K562 (cell line): ENCODE measurements around the gene KSR2. TPM values are rescaled to one million over a fixed set of nuclear protein-coding genes. Genes with fewer than 3 reads are reported as not detected.

ENCODE experiments used
- ATAC-seq: fragments of 200-7000 bp; cut with Tn5 transposase; 3 replicates; pipeline ENCODE4 v1.9.1; 2020; ENCODE audit warnings: moderate library complexity
- BruUV-seq: library from RNA; stranded (reverse); fragments of 400-500 nt; replicated peaks from 2 replicates; lab custom pipeline; 2021; lab: Mats Ljungman, UMichigan
- CTCF ChIA-PET: fragments of 300-600 bp; formaldehyde crosslinking; extraction: SDS; loops from one replicate; lab custom pipeline; 2021; ENCODE audit warnings: low intra/inter-chr PET ratio; lab: Yijun Ruan, JAX
- POLR2A ChIA-PET: fragments of 300-600, 350-650 bp; sonication (Branson Sonifier 250); formaldehyde crosslinking; extraction: SDS; loops from one replicate; lab custom pipeline; 2021; ENCODE audit warnings: antibody characterized with exemption, inconsistent platforms; lab: Yijun Ruan, JAX
- DNase-seq, 4 experiments: peaks; one replicate each; pipeline versions ENCODE4 v3.0.0 to v3.0.0-alpha.2; 2011 to 2018; ENCODE audit warnings: low spot score in 3 of 4, mixed read lengths in 3 of 4; ENCODE audit errors: extremely low read depth in 1 of 4
- FAIRE-seq: peaks from 2 replicates; lab custom pipeline; 2011; peaks lifted over from hg19 to GRCh38; lab: Jason Lieb, UNC
- H2AFZ ChIP-seq: 2 replicates; pipeline ENCODE4 v1.6.0; 2011; ENCODE audit warnings: low read depth, low read length, control low read depth, inconsistent platforms
- H3K27ac ChIP-seq: fragments of 200-600 bp; 3 replicates; pipeline ENCODE4 v1.8.0; 2011; ENCODE audit warnings: low read depth, mild to moderate bottlenecking, control low read depth, inconsistent platforms, low read length, moderate library complexity, mixed read lengths; ENCODE audit errors: extremely low read depth
- H3K27me3 ChIP-seq, 2 experiments: fragments of 300-600 bp in 1 of 2; 2 replicates in 1 of 2; 3 replicates in 1 of 2; pipeline versions ENCODE4 v1.6.0 to v1.8.0; 2011; ENCODE audit warnings: inconsistent platforms in 2 of 2, low read length in 2 of 2, mild to moderate bottlenecking in 1 of 2, mixed read lengths in 1 of 2, moderate library complexity in 1 of 2; ENCODE audit not compliant: control insufficient read depth in 2 of 2, insufficient read depth in 2 of 2
- H3K36me3 ChIP-seq: fragments of 300-600 bp; 3 replicates; pipeline ENCODE4 v1.8.0; 2011; ENCODE audit warnings: mild to moderate bottlenecking, low read length, inconsistent platforms; ENCODE audit not compliant: control insufficient read depth, insufficient read depth
- H3K4me1 ChIP-seq, 2 experiments: fragments of 200-600 bp in 1 of 2; replicated peaks in 1 of 2; 2 replicates in 1 of 2; 3 replicates in 1 of 2; pipeline versions ENCODE4 v1.5.1 to v1.8.0; 2011; ENCODE audit warnings: inconsistent platforms in 2 of 2, low read length in 2 of 2, mild to moderate bottlenecking in 1 of 2, mixed read lengths in 1 of 2, moderate library complexity in 1 of 2; ENCODE audit not compliant: control insufficient read depth in 2 of 2, insufficient read depth in 2 of 2
- H3K4me2 ChIP-seq: 2 replicates; pipeline ENCODE4 v1.6.1; 2011; ENCODE audit warnings: low read length, control low read depth, inconsistent platforms, mixed read lengths; ENCODE audit not compliant: insufficient read depth
- H3K4me3 ChIP-seq: fragments of 200-600 bp; sonication (generic), shearing (Covaris generic); 2 replicates; pipeline ENCODE4 v1.5.1; 2016; ENCODE audit warnings: control low read depth, inconsistent platforms
- H3K79me2 ChIP-seq: fragments of 200-600 bp; 3 replicates; pipeline ENCODE4 v1.8.0; 2011; ENCODE audit warnings: low read length, inconsistent platforms; ENCODE audit not compliant: control insufficient read depth, insufficient read depth
- H3K9ac ChIP-seq, 2 experiments: 2 replicates each; pipeline versions ENCODE4 v1.6.0 to v1.6.1; 2011; ENCODE audit warnings: low read depth in 2 of 2, low read length in 2 of 2, control low read depth in 1 of 2, inconsistent platforms in 1 of 2, mild to moderate bottlenecking in 1 of 2, mixed read lengths in 1 of 2; ENCODE audit not compliant: insufficient read depth in 1 of 2
- H3K9me1 ChIP-seq: one replicate; pipeline ENCODE4 v1.6.0; 2011; ENCODE audit warnings: inconsistent platforms, mild to moderate bottlenecking, low read length, moderate library complexity; ENCODE audit not compliant: control insufficient read depth, insufficient read depth
- H3K9me3 ChIP-seq: replicated peaks from 2 replicates; pipeline ENCODE4 v1.5.1; 2011; ENCODE audit warnings: low read depth, low read length, inconsistent platforms; ENCODE audit not compliant: control insufficient read depth, insufficient read depth
- H4K20me1 ChIP-seq: replicated peaks from 2 replicates; pipeline ENCODE4 v1.6.1; 2011; ENCODE audit warnings: low read length, inconsistent platforms, mixed read lengths; ENCODE audit not compliant: control insufficient read depth, insufficient read depth
- CBFA2T2 ChIP-seq: fragments of 450-650 bp; conservative IDR thresholded peaks from 2 replicates; pipeline ENCODE4 v1.6.1; 2017; ENCODE audit warnings: mild to moderate bottlenecking
- DMBX1 ChIP-seq: fragments of 250-450 bp; sonication (Bioruptor Pico); IDR thresholded peaks from 2 replicates; pipeline ENCODE4 v1.8.0; 2022; ENCODE audit warnings: inconsistent platforms, mild to moderate bottlenecking, moderate library complexity, borderline replicate concordance
- KHSRP ChIP-seq: fragments of 450-650 bp; IDR thresholded peaks from 2 replicates; pipeline ENCODE4 v1.6.1; 2017
- NCOA4 ChIP-seq: fragments of 450-650 bp; IDR thresholded peaks from 2 replicates; pipeline ENCODE4 v1.6.1; 2018; ENCODE audit warnings: mild to moderate bottlenecking; ENCODE audit not compliant: partially characterized antibody
- SAFB ChIP-seq: fragments of 200-400 bp; formaldehyde crosslinking; IDR thresholded peaks from 2 replicates; pipeline ENCODE4 v1.6.1; 2017; ENCODE audit warnings: low read depth, low read length, borderline replicate concordance
- WGBS: fragments of 100-300 bp; shearing (Covaris generic); methylation state at CpG from one replicate; pipeline ENCODE4 v1.1.6; 2016; ENCODE audit warnings: low coverage, mixed read lengths; ENCODE audit not compliant: insufficient coverage; ENCODE audit errors: missing lambda C conversion rate; 5-methylcytosine and 5-hydroxymethylcytosine counted together
- in situ Hi-C: fragments of 300-500 bp; cut with MboI; formaldehyde crosslinking; loops from 4 replicates; pipeline ENCODE4 v1.15.0; 2018; ENCODE audit warnings: inconsistent platforms, mixed read lengths
- intact Hi-C: fragments of 100-400 bp; cut with micrococcal nuclease; formaldehyde crosslinking; loops from 2 replicates; pipeline ENCODE4 v1.14.2; 2022
- polyA plus RNA-seq, 8 experiments: library from polyadenylated mRNA; depleted of rRNA in 4 of 8; stranded (reverse) in 5 of 8; unstranded in 3 of 8; fragments of >200 nt; fragmentation: Nextera tagmentation in 2 of 8; fragmentation: Illumina TruSeq in 1 of 8; extraction: Ambion mirVana in 2 of 8; extraction: Trizol in 1 of 8; gene quantifications; 2 replicates each; pipeline versions ENCODE4 v1.2.1 to v1.2.3, GENCODE V29; 2011 to 2014; ENCODE audit warnings: inconsistent platforms in 1 of 8, missing spikeins in 1 of 8
- total RNA-seq, 7 experiments: library from RNA; depleted of rRNA in 6 of 7; stranded (reverse); fragments of >200 nt in 6 of 7; fragmentation: Illumina TruSeq in 2 of 7; extraction: Trizol in 2 of 7; gene quantifications; 2 replicates each; pipeline versions ENCODE4 v1.2.1 to v1.2.3, GENCODE V29; 2011 to 2021; ENCODE audit warnings: low replicate concordance in 1 of 7
- TF ChIP-seq, protein P1 (sequence below): fragments of 450-650 bp; IDR thresholded peaks from 2 replicates; pipeline ENCODE4 v1.6.1; 2018; ENCODE audit warnings: mild to moderate bottlenecking, low read depth; ENCODE audit not compliant: partially characterized antibody

KSR2 gene
- total and polyA plus RNA-seq, 9 of the 15 experiments (the other 6 are each of a cell fraction or from before 2014, with no cell fraction given), result not detected

DNA sequence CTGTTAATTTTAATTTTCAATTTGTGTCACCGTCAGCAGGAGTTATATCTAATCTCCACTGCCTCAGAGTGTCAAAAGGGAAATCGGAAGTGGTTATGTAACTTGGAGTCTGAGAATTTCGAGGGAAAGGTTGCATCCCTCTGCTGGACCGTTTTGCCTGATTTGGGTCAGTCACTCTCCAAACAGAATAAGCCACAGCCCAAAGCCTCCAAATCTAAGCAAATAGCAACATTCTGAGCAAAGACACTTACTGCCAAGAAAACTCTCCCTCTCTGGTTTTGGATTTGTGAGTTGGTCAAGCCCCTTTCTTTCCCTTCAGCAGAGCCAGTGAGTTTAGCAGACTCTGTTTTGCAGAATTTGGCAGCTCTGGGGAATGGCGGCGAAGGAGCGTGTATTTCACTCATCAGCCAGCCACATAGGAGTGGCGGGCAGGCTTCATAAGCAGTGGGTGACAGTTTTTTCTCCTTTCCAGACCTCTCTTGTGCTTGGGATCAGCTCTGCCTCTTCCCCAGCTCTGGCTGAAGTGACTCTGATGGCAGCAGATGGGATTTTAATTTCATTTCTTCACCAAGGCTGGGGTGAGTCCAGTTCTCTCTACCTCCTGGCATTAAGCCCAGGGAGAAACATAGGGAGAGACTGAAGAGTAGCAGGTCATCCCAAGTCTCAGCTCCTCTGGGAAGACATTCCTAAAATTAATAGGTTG, 388.6 kb downstream of the KSR2 start (continued):
- TF ChIP-seq DMBX1 (CRISPR knock-in tag), result no peak

DNA sequence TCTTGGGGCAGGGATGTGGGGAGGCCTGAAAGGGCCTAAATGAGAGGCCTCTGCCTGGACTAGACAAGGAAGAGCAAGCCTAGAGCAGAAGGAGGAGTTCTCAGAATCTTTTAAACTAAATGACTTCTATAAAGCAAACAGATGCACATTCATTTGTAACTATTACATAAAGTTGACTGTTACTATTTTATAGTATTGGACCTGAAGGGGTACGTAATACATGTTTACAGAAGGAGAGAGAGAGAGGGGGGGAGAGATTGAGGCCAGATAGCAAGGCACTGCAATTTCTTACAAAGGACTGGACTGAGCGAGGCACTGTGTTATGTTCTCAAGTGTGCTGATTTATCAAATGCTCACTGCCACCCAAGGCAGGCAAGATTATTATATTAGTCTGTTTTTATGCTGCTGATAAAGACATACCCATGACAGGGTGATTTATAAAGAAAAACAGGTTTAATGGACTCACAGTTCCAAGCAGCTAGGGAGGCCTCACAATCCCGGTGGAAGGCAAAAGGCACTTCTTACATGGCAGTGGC, 391.6 kb downstream of the KSR2 start:
- Histone ChIP-seq H3K36me3 (no peaks in the 10 kb centered on the region), H3K79me2 (no peaks in the 10 kb centered on the region), H4K20me1 (no peaks in the 10 kb centered on the region), H2AFZ (no peak overlapping the region), H3K4me2 (no peak overlapping the region), H3K9me3 (no peaks in the 10 kb centered on the region), H3K9me1 (no peaks in the 10 kb centered on the region), H3K4me1 (peaks cover 0 to 5% of the 10 kb centered on the region in 2 experiments; a peak in 1 of 5 replicates), H3K4me3 (no peak overlapping the region), H3K9ac (no peak overlapping the region), H3K27me3 (peaks cover under 1 to 1% of the 10 kb centered on the region in 2 experiments; a peak in 2 of 5 replicates), H3K27ac (no peak overlapping the region)
- in situ Hi-C loops, result no loop called here
- WGBS, result 2% methylated on average over 3 of the region's 3 CpGs
- no TSS peak for BruUV-seq
- FAIRE-seq, result no peak
- POLR2A ChIA-PET, result no interaction called here
- intact Hi-C loops, result no loop called here
- CTCF ChIA-PET, result no interaction called here
- no peak for TF ChIP-seq NCOA4
- TF ChIP-seq, protein P1, sequence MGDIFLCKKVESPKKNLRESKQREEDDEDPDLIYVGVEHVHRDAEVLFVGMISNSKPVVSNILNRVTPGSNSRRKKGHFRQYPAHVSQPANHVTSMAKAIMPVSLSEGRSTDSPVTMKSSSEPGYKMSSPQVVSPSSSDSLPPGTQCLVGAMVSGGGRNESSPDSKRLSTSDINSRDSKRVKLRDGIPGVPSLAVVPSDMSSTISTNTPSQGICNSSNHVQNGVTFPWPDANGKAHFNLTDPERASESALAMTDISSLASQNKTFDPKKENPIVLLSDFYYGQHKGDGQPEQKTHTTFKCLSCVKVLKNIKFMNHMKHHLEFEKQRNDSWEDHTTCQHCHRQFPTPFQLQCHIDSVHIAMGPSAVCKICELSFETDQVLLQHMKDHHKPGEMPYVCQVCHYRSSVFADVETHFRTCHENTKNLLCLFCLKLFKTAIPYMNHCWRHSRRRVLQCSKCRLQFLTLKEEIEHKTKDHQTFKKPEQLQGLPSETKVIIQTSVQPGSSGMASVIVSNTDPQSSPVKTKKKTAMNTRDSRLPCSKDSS, result no peak
- TF ChIP-seq KHSRP, result no peak
- TF ChIP-seq CBFA2T2, result no peak
- no peak for TF ChIP-seq SAFB
- DNase-seq, result no peak
- no peak for ATAC-seq
